ENCODE results near the gene HPS4.

Gene HPS4

DNA sequence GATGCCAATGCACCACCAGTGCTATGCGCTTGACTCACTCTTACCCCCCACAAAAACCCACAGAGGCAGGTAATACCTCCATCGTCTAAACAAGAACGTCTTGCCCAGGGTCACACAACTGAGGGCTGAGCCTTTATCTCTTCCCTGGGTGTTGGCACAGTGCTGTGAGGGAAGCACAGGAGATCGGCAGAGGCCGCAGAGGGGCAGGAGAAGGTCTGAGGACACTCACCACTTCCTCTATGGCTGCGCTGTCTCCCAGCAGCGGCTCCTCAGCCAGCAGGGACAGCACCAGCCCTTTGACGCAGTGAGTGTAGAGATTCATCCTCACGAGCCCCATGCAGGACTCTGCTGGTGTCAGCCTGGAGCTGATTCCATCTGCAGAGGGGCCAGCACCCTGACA, 19.9 kb downstream of the HPS4 start:
- no peak for DNase-seq

DNA sequence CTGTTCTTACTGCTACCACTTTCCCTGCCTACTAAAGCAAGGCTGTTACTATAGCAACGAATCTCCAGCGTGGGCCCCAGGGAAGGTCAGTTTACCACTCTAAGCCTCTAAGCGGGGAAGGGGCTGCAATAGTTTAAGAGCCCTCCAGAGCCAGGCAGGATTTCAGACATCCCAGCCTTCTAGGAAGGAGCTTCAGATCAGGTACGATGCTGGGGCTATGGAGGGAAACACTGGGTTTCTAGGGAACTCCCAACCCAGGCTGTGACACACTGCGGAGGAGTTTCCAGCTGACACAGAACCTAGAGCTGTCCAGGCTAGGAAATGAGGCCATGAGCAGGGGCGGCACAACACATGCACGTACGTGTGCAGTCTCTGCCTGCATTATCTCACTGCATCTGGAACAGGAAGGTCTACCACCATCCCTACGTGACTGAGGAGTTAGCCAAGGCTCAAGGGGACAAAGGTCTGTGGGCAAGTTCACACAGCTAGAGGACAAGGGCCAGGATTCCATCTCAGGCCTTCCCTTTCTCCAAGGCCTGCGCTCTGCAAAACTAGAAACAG, 20.4 kb downstream of the HPS4 start:
- DNase-seq, result no peak

DNA sequence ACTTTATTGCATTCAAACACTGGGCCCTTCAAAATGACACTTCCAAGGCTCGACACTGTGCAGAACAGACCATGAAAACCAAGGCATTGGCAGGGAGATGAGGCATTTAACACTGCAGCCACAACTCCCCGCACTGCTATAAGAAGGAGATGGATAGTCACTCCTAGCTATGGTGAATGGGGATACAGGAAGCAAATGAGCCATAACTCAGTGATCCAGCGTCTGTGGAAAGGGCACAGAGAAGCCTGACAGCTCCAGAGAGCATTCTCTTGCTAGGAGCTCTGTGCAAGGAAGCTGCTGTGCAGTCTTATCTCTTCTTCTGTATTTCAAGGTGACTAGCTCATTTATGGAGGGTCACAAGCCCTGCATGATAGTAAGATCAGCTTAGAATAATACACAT, 20.9 kb downstream of the HPS4 start:
- DNase-seq, result no peak

DNA sequence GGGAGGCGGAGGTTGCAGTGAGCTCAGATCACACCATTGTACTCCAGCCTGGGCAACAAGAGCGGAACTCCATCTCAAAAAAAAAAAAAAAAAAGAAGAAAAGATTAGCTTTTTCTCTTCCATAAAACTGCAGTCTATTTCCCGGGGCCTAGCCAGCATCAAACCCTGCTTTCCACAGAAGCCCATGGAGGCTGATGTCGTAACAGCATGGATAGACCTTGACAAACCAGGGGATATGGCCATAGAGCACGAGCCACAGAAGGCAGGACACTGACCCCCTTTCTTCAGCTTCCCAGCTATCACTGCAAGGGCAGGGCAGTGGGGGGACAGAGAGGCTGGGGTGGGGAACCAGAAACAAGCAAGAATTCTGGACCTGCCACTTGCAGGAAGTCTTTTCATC, 21.5 kb downstream of the HPS4 start:
- no peak for DNase-seq

DNA sequence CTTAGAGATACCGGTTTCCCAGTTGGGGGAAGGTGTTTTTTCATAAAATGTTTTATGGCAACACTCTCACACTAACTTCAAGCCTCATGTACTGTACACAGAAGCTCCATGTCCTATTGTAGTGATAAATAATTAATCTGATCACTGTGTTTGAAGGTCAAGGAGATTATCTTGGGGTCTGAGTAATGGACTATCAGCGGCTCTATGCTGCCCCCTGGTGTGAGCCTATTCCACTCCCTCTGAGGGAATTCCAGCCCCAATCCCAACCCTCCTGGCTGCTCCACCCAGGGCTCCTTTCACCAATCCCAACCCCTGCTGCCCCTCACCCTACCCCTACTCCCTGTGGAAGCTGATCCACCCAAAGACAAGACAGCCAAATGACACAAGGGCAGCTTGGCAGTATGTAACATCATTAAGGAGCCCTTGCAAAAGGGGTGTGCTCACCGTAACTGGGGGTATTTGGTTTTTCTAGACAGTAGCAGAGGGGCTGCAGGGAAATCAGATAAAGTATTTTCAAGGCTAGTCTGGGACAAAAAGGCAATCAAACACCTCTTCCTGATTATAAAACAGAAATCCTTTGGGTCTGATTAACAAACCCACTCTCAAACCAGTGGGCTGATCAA, 22.3 kb downstream of the HPS4 start:
- DNase-seq, result peak; percentile 38

DNA sequence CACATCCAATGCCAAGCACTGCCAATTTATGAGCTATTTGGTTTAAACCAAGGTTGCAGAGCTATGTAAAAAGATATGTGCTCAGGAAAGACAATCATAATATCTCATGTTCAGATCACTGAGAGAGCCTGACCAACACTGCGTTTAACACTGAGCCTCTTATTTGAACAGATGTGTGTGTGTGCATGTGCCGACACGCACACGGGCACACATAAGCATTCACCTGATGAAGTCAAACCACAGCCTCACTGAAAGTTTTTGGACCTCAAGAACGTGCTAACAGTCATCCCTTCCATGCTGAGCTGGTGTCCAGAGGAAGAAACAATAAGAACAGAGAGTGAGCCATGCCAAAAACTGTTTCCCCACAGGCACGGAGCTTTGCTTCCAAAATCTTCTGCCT, 23.4 kb downstream of the HPS4 start:
- no peak for DNase-seq

DNA sequence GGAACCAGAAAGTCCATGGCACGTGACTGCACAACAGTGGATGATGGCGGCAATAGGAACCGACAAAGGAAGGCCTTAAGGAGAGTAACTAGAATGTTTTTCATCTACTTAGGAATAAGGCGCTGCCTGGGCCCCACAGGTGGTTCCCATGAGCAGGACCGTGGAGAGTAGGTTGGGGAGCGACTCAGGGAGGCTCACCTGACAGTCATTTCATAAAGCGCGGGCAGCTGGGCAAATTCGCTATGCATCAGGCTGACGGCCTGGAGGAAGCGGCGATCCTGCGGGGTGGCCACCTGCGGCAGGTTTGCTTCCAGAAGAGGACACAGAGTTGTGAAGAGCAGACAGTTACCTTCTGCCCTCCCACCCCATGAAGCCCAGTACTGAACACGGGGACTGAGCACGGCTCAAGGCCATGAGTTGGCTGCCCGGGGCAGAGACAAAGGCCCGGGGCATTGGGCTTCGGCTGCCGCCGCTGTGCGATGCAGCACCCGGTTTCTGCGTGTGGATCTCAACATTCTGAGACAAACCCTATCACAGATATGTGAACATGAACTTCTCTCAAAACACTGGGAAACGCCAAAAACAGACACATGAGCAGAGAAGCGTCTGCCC, 25.8 kb downstream of the HPS4 start:
- DNase-seq, result no peak

DNA sequence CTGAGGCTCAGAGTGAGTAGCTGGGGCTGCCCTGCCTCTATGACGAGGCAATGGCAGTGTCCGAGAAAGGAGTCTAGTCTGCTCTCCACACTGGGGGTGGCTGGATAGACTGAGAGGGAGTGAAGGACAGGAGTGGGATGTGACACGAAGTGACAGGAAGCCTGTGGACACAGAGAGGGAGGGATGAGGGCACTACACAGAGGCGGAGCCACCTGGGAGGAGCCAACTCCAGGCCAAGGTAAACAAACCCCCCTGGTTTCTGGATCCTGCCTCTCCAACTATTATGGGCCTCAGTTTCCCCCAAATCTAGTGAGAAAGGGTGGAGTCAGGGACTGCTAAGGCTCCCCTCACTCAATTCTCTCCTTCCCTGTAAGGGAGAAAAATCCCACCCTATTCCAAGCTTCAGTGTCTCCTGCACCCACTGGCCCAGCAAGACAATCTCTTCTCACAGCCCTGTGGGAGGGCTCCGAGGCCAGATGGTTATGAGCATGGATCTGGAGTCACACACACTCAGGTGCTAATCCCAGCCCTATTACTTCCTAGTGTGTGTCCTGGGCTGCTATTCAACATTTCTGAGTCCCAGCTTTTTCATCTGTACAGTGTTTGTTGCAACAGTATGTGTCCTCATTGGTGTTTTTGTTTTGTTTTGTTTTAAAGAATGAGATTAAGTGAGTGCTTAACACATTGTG, 29.6 kb downstream of the HPS4 start:
- DNase-seq, result no peak

DNA sequence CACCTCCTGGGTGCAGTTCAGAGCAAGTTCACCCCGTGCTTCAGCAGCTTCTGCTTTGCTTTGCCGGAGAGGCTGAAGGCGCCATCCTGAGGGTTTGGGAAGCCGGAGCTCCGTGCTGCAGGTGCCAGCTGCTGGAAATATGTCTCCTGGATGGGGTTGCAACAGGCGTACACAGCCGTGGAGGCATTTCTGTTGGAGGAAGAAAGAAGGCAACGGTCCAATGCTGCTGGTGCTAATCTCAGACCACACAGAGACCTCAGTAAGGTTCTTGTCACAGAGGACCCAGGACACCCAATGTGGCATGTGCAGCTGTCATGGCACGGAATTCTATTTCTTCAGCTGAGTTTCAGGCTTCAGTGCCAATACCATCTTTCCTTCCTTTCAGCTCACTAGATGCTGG, 30.4 kb downstream of the HPS4 start:
- no peak for DNase-seq

DNA sequence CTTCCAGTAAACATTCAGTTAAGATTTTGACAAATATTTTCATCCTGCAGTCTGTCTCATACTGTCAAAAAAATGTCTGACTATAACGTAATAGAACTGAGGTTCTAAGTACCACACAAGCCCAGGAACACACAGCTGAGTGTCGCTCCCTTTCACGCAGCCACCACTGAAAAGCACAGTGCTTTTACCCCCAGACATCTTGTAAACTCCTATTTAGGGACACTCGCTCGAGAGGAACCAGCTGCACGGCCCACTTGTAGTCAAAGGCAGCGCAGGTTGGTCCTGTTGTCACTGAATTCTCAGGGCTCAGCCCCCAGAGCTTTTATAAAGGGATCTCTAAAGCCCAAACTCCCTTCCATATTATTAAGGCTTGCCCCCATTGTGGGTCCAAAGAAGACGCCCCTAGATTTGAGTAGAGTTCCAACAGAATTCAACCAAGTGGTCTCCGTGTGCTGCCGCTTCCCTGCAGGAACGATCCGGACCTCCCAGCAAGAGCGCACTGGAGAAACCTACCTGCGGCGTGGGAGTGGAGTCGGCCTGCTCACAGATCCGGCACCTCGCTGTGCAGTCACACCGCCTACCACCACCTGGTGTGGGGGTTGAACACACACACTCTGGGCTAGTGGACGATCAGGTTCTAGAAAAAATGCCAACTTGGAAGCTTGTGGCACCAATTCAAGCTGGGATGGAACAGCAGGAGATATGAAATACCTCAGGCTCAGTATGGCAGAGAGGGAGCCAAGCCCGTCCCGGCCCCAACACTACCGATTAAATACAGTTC, 31.2 kb downstream of the HPS4 start:
- no peak for DNase-seq

DNA sequence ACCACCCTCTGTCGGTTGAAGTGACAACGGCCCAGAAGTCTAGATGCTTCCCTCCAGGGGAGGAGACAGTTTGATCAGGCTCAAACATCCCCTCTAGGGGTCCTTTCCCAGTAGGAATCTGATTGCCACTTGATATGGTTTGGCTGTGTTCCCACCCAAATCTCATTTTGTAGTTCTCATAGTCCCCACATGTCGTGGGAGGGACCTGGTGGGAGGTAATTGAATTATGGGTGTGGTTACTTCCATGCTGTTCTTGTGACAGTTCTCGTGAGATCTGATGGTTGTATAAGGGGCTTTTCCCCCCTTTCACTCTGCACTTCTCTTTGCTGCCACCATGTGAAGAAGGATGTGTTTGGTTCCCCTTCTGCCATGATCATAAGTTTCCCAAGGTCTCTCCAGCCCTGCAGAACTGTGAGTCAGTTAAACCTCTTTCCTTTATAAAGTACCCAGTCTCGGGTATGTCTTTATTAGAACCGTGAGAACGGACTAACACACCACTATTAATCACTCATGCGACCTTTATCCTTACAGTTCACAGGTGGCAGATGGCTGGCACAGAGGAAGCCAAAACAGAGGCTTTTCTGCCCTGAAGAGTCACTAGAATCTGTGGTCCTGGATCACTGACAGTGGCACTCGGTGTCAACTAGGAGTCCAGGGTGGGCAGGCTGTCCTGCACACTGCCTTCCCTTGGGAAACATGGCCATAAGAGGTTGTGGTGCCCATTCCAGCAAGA, 33.0 kb downstream of the HPS4 start:
- DNase-seq, result no peak

DNA sequence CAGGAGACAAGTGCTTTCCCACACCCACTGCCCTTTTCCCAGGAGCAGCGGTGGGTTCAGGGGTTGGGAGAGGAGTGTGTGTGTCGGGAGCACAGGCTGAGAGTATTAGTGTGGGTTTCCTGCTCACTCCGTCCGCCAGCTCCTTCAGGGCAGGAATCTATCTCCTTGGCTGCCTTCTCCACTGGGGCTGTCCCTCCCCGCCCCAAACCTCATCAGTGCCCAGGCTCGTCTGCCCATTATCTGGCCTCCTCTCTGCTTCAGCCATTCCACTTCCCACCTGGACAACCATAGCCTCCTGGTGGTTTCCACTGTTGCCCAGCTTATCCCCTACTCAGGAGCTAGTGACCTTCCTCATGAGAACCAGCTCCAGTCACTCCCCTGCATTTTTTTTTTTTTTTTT, 34.6 kb downstream of the HPS4 start:
- DNase-seq, result no peak

DNA sequence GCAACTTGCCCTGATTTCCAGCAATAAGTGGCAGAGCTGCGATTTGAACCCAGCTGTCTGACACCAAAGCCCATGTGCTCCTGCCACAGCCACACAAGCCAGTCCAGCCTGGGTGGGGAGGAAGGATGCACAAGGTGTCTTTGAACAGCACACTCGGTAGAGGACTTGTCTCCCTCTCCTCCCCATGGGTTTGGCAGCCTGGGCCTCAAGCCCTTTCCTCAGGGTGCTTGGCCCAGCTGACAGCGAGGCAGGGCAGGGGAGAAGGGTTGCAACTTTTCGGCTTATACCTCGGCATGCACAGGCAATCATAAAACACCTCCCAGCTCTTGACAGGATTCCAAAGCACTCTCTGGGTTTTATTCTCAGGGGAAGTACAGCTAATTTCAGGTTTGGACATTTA, 35.2 kb downstream of the HPS4 start:
- DNase-seq, result no peak

DNA sequence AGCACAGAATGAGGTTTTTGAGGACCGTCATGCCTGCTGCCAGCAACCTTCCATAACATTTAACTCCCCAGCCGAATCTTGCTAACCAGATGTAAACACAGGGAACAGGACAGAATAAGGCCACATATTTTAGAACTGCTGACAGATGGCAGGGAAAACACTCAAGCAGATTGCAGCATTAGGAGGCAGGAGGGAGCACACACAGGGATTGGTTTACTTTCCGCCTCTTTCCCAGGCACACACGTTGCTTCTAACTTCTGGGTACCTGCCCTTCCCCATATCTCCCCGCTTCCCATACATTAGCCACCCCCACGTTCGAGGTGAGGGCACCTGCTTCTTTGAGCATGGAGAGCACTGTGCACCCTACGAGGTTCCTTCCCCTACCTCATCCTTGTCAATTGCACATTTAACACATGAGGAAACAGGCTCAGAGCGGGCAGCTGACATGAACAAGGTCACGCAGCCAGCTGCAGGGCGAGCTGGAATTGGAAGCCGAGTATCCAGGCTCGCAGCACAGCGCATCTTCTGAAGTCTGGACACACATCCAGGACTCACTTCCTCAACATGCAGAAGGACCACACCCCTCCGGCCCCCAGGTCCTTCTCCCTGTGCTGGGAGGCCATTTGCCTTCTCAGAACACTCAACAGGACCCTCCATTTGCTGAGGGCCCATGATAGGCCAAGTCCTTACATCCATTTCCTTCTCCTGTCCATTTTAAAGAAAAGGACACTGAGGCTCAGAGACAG, 35.8 kb downstream of the HPS4 start:
- no peak for DNase-seq

DNA sequence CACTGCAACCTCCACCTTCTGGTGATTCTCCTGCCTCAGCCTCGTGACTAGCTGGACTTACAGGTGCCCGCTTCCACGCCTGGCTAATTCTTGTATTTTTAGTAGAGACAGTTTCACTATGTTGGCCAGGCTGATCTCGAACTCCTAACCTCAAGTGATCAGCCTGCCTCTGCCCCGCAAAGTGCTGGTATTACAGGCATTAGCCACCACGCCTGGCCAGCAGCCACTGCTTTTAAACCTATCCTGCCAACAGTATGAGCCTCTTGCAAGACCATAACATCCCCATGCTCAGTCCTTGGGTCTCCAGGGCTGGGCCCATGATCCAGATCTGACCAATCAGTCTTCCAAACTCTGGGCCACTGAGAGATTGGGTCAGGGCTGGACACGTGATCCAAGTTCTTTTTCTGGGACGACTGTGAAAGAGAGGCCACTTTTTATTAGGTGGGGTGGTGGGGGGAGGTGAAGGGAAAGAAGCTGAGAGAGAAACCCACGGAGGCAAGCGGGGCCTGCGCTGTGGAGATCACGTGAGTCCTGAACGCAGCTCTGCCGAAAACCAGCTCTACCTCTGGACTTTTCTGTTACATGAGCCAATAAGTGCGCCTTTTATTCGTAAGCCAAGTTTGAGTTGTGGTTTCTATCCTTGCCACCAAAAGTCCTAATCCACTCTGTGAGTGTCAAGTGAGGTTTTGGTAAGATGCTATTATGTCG, 36.6 kb downstream of the HPS4 start:
- no peak for DNase-seq

DNA sequence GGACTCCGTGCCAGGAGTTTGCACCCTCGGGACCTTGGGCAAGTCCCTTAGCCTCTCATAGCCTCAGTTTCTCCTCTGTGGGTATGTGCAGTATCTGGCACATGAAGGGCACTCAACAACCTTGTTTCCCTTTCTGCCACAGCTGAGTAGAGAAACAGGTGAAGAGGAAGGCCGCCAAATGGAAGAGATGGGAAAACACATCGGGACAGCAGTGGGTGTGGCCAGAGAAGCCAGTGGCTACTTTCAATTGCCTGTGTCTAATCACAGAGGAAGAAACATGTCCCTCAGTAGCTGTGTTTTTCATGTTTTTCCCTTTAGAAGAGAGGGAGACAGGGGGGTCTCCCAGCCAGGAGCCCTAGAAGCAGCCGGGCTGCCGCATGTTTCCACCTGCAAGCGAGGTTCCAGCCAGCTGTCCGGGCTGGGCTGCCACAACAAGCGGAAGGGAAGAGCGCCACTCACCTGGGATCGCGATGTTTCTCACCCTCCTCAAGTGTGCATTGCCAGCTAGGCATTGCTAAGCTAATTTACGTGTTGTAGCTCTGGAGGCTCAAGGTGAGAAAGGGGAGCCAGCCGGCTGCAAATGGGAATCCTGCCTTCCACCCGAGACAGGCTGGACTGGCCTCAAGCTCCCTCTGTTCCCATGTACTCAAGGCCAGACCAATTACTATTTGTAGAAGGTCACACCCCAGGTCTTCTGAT, 37.9 kb downstream of the HPS4 start:
- no peak for DNase-seq

DNA sequence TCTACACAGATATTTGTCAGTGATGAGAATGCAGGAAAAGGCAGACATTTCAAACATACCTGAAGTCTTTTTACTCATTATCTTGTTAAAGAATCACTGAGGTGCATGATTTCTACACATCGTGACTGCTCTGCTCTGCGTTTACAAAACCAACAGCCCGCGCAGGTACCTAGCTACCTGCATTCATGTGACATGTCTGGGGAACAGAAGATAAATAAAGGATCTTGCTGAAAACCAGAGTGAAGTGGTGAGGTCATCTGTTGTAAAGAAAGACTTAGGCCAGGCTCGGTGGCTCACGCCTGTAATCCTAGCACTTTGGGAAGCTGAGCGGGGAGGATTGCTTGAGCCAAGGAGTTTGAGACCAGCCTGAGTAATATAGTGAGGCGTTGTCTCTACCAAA, 38.8 kb downstream of the HPS4 start:
- no peak for DNase-seq

DNA sequence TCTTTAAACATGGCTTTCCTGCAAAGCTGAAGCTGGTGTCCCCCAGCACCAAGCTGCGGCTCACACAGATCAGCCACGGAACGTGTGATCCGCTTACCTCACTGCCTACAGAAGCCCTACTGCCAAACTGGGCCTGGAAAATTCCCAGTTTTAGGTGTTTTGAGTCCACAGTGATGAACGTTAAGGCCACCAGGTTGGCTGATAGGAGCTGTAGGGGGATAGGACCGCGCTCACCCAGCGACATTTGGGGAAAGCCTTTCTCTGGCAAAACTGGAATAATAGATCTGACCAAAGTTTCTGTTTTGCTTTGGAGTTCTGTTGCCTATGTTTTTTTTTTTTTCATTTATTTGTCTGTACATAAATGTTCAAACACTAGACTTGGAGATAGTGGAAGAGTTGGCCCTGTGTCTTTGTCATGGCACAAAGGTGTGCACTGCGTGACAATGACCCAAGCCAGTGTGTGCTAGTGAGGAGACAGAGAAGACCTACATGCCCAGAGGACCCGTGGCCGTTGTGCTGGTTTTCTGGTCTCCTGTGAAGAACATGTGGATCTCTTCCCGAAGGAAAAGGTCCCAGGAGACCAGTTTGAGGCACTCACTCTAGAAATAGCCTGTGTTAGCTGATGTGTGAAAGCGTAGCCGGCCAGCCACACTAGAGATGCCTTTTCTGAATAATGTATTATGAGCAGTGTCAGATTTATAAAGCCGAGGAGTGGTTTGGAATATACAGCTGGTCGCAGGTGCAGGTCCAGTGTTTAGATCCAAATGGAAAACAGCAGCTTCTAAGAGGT, 39.5 kb downstream of the HPS4 start:
- no peak for DNase-seq

DNA sequence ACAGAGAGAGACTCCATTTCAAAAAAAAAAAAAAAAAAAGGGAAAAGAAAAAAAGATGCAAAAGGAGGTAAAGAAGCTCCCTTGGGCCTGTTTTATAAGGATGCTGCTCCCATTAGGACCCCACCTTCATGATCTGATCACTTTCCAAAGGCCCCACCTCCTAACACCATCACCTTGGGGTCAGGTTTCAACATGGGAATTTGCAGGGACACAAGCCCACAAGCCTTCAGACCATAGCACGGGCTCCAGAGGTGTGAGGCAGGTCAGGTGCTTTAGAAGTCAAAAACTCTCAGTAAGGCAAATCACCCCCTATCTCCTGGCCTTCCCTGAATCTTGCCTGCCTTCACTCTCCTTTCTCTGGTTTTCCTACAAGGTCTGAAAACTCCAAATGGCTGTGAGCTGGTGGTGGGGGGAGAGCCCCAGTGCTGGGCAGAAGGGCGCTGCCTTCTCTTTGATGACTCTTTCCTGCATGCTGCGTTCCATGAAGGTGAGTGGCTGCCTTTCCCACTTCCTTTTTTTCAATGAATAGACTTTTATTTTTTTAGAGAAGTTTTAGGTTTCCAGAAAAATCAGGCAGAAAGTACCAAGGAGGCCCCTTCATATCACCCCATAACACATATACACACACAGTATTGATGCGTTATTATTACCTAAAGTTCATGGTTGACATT, 41.4 kb downstream of the HPS4 start:
- no peak for DNase-seq
